Measurements from ENCODE around the gene OR4D1. TPM values are rescaled to one million over a fixed set of nuclear protein-coding genes. Genes with fewer than 3 reads are reported as not detected.

The OR4D1 gene
- total and polyA plus RNA-seq, 2 of the 8 experiments (the other 6 are each of a cell fraction or from before 2014, with no cell fraction given) = 0.32 to 0.39 TPM

DNA sequence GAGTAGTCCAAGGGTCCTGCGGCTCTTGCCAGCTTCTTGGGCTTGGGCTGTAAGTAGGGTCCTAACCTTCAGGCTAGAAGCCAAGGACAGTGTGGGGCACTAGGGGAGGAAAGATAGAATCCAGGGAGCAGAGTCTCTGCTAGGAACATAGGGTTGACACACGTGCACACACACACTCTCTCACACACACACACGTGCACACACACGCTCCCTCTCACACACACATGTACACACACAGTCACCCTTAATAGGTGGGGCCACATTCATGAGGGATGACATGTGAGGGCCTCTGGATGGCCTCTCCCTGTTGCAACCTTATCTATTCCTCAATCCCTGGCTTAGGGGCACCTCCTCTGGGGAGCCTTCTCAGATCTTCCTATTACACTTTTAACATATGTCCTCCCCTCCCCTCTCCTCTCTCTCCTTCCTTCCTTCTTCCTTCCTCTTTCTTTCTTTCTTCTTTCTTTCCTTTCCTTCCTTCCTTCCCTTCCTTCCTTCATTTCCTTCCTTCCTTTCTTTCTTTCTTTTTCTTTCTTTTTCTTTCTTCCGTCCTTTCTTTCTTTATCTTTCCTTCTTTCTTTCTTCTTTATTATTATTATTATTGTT, 47.4 kb downstream of the OR4D1 start:
- Histone ChIP-seq H3K56ac (replicated peaks; ENCODE audit: insufficient read length, low read depth, low read length) (no peak overlapping the region), H4K8ac (ENCODE audit: extremely low read depth, insufficient read depth, low read length) (no peak overlapping the region), H3K18ac (ENCODE audit: extremely low read depth, low read length) (no peak overlapping the region), H3K4me2 (ENCODE audit: insufficient read depth in 1 of 2, low read depth in 2 of 2, low read length in 2 of 2) (no peak overlapping the region), H3K9me3 (ENCODE audit: insufficient read depth in 2 of 2, low read depth in 1 of 2, low read length in 1 of 2) (no peaks in the 10 kb centered on the region), H3K36me3 (ENCODE audit: control insufficient read depth in 2 of 4, insufficient read depth in 4 of 4, low read length in 3 of 4) (no peaks in the 10 kb centered on the region), H3K4me1 (replicated peaks in 1 of 4; ENCODE audit: control insufficient read depth in 3 of 4, insufficient read depth in 4 of 4, low read length in 3 of 4) (peaks cover 0 to 2% (median 2%) of the 10 kb centered on the region in 4 experiments; a peak in 4 of 7 replicates), H4K20me1 (replicated peaks in 1 of 2; ENCODE audit: control insufficient read depth in 1 of 2, insufficient read depth in 2 of 2, low read length in 2 of 2) (no peaks in the 10 kb centered on the region), H3K27me3 (replicated peaks in 1 of 4; ENCODE audit: control insufficient read depth in 3 of 4, extremely low read depth in 1 of 4, insufficient read depth in 3 of 4, low read length in 3 of 4) (no peaks in the 10 kb centered on the region), H3K4ac (replicated peaks; ENCODE audit: insufficient read length, low read depth, low read length) (no peak overlapping the region), H4K5ac (ENCODE audit: insufficient read length, low read depth, low read length) (no peak overlapping the region), H2BK120ac (replicated peaks; ENCODE audit: low read depth, low read length) (no peak overlapping the region), H3K4me3 (ENCODE audit: extremely low read depth in 1 of 4, insufficient read depth in 2 of 4, low read depth in 3 of 4, low read length in 4 of 4) (no peak overlapping the region), H2AK5ac (ENCODE audit: low read depth, low read length) (no peak overlapping the region), H3K27ac (ENCODE audit: low read depth, low read length) (no peak overlapping the region), H3K23ac (ENCODE audit: insufficient read length) (no peak overlapping the region), H2AFZ (ENCODE audit: low read length) (no peak overlapping the region), H3K79me1 (ENCODE audit: low read depth, low read length) (no peaks in the 10 kb centered on the region), H4K91ac (replicated peaks; ENCODE audit: insufficient read length, low read length) (no peak overlapping the region), H3K79me2 (ENCODE audit: control insufficient read depth in 1 of 2, insufficient read depth in 2 of 2, low read length in 2 of 2) (no peaks in the 10 kb centered on the region), H2BK20ac (ENCODE audit: low read length) (no peak overlapping the region), H2BK12ac (ENCODE audit: low read depth, low read length) (no peak overlapping the region), H2BK5ac (ENCODE audit: low read depth, low read length) (no peak overlapping the region), H3K14ac (ENCODE audit: insufficient read length) (no peak overlapping the region), H2BK15ac (ENCODE audit: low read length) (no peak overlapping the region), H3K9ac (replicated peaks in 1 of 4; ENCODE audit: extremely low read depth in 1 of 4, low read depth in 3 of 4, low read length in 3 of 4) (no peak overlapping the region), H3K23me2 (ENCODE audit: low read depth, low read length) (no peaks in the 10 kb centered on the region)
- DNase-seq (ENCODE audit: low read depth in 1 of 2, low spot score in 2 of 2) (no peak), FAIRE-seq (no peak)
- TF ChIP-seq BCL11A (IDR thresholded peaks at IDR 0.05; ENCODE audit: low read depth in 2 of 2, low read length in 2 of 2) (no peak), RXRA (IDR thresholded peaks at IDR 0.05; ENCODE audit: insufficient read depth, low read depth, low read length) (no peak), SP1 (IDR thresholded peaks at IDR 0.05; ENCODE audit: low read depth, low read length) (no peak), EP300 (IDR thresholded peaks at IDR 0.05; ENCODE audit: borderline replicate concordance in 1 of 2, low read depth in 2 of 2, low read length in 2 of 2) (no peak), TAF1 (IDR thresholded peaks at IDR 0.05; ENCODE audit: low read depth, low read length) (no peak), HDAC6 (IDR thresholded peaks at IDR 0.05; ENCODE audit: low read depth, low read length) (no peak), SP2 (IDR thresholded peaks at IDR 0.05; ENCODE audit: low read length) (no peak)
- TF ChIP-seq, protein P1, sequence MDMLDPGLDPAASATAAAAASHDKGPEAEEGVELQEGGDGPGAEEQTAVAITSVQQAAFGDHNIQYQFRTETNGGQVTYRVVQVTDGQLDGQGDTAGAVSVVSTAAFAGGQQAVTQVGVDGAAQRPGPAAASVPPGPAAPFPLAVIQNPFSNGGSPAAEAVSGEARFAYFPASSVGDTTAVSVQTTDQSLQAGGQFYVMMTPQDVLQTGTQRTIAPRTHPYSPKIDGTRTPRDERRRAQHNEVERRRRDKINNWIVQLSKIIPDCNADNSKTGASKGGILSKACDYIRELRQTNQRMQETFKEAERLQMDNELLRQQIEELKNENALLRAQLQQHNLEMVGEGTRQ (IDR thresholded peaks at IDR 0.05; ENCODE audit: low read length) = no peak
- ChIA-PET POLR2A (ENCODE audit: partially characterized antibody) (no interaction called here), CTCF (ENCODE audit: partially characterized antibody) (interaction anchor here (0.6 to 1.8 kb wide), 6 partner anchors 15 to 1013 kb away, joined by 3 to 5 read pairs (median 3); no protein-coding TSS in a partner anchor)
- WGBS, 2 experiments (ENCODE audit: extremely low coverage in 1 of 2, insufficient coverage in 1 of 2, insufficient read length in 1 of 2, insufficient replicate concordance in 2 of 2, low coverage in 1 of 2, low lambda C conversion rate in 2 of 2, missing lambda C conversion rate in 1 of 2) = 86 to 87% methylated on average over 1 to 5 of the region's 5 CpGs

Measured in H1 (cell line).